PC-3 (cell line): ENCODE data around the gene ARHGEF26. TPM values are rescaled to one million over a fixed set of nuclear protein-coding genes. Genes with fewer than 3 reads are reported as not detected.

Experiments
- ATAC-seq: fragments of 200-7000 bp; cut with Tn5 transposase; 2 replicates; pipeline ENCODE4 v1.9.1; 2020; ENCODE audit warnings: mild to moderate bottlenecking, moderate library complexity
- BruUV-seq: library from RNA; stranded (reverse); fragments of 400-500 nt; replicated peaks from 2 replicates; lab custom pipeline; 2021; lab: Mats Ljungman, UMichigan
- CTCF ChIA-PET: fragments of 300-600 bp; sonication (Branson Sonifier 250); formaldehyde crosslinking; loops from one replicate; lab custom pipeline; 2022; ENCODE audit warnings: antibody characterized with exemption; lab: Charles Lee
- POLR2A ChIA-PET: fragments of 300-600 bp; sonication (Branson Sonifier 250); formaldehyde crosslinking; loops from one replicate; lab custom pipeline; 2022; ENCODE audit warnings: antibody characterized with exemption; ENCODE audit not compliant: unreplicated experiment; lab: Charles Lee
- DNase-seq: peaks from one replicate; pipeline ENCODE4 v3.0.0-alpha.2; 2015
- H2AFZ ChIP-seq: fragments of 300-600 bp; sonication (generic); 2 replicates; pipeline ENCODE4 v1.6.0; 2016; ENCODE audit warnings: antibody characterized with exemption, low read length
- H3F3A ChIP-seq: fragments of 300-600 bp; sonication (generic); one replicate; pipeline ENCODE4 v1.6.0; 2017; ENCODE audit warnings: antibody characterized with exemption, low read length, control low read depth, mild to moderate bottlenecking; ENCODE audit not compliant: unreplicated experiment
- H3K27ac ChIP-seq: fragments of 300-600 bp; sonication (generic); 2 replicates; pipeline ENCODE4 v1.5.1; 2016; ENCODE audit warnings: mild to moderate bottlenecking, low read length
- H3K27me3 ChIP-seq: fragments of 300-600 bp; sonication (generic); 2 replicates; pipeline ENCODE4 v1.6.1; 2016; ENCODE audit warnings: low read length, mixed read lengths
- H3K36me3 ChIP-seq: fragments of 300-600 bp; sonication (generic); 2 replicates; pipeline ENCODE4 v1.6.1; 2016; ENCODE audit warnings: low read depth, mixed run types, low read length, mixed read lengths
- H3K4me1 ChIP-seq: fragments of 300-600 bp; sonication (generic); 2 replicates; pipeline ENCODE4 v1.5.1; 2016; ENCODE audit warnings: low read length; ENCODE audit not compliant: insufficient read depth
- H3K4me2 ChIP-seq: fragments of 300-600 bp; sonication (generic); 2 replicates; pipeline ENCODE4 v1.6.0; 2016; ENCODE audit warnings: low read length
- H3K4me3 ChIP-seq: fragments of 300-600 bp; sonication (generic); 2 replicates; pipeline ENCODE4 v1.5.1; 2016; ENCODE audit warnings: mild to moderate bottlenecking, low read length, mixed read lengths
- H3K79me2 ChIP-seq: fragments of 300-600 bp; sonication (generic); 2 replicates; pipeline ENCODE4 v1.6.1; 2017; ENCODE audit warnings: low read length, mixed read lengths
- H3K9ac ChIP-seq: fragments of 300-600 bp; sonication (generic); 2 replicates; pipeline ENCODE4 v1.6.0; 2016; ENCODE audit warnings: mild to moderate bottlenecking, low read length
- H3K9me2 ChIP-seq: fragments of 300-600 bp; sonication (generic); replicated peaks from 2 replicates; pipeline ENCODE4 v1.6.1; 2016; ENCODE audit warnings: mixed run types, low read length, mixed read lengths
- H3K9me3 ChIP-seq: fragments of 300-600 bp; sonication (generic); 2 replicates; pipeline ENCODE4 v1.6.1; 2016; ENCODE audit warnings: low read length, mixed read lengths
- H4K20me1 ChIP-seq: fragments of 300-600 bp; sonication (generic); 2 replicates; pipeline ENCODE4 v1.6.1; 2016; ENCODE audit warnings: low read length, mixed read lengths
- CTCF ChIP-seq: fragments of 300-600 bp; sonication (generic); conservative IDR thresholded peaks from 2 replicates; pipeline ENCODE4 v1.5.1; 2017; ENCODE audit warnings: antibody characterized with exemption, low read depth, mild to moderate bottlenecking, low read length
- EZH2 ChIP-seq: fragments of 300-600 bp; sonication (generic); IDR thresholded peaks from one replicate; pipeline ENCODE4 v1.6.1; 2017; ENCODE audit warnings: antibody characterized with exemption, mild to moderate bottlenecking, low read length; ENCODE audit not compliant: unreplicated experiment
- EZH2phosphoT487 ChIP-seq: fragments of 300-600 bp; sonication (generic); IDR thresholded peaks from 2 replicates; pipeline ENCODE4 v1.6.1; 2018; ENCODE audit warnings: mild to moderate bottlenecking, antibody characterized with exemption, low read length, borderline replicate concordance
- intact Hi-C: fragments of 100-400 bp; cut with micrococcal nuclease; formaldehyde crosslinking; loops from 2 replicates; pipeline ENCODE4 v1.9.0; 2023
- total RNA-seq: library from RNA; depleted of rRNA; stranded (reverse); fragments of >200 nt; gene quantifications from 2 replicates; pipeline ENCODE4 v1.2.3, GENCODE V29; 2014

Gene ARHGEF26
- total RNA-seq, 1 experiment from 2014 or later: 5.0 TPM

- POLR2A ChIA-PET: no interaction called here
- CTCF ChIA-PET: no interaction called here
- Histone ChIP-seq H3K27me3 (no peaks in the 10 kb centered on the region), H2AFZ (no peak overlapping the region), H3K9me2 (no peaks in the 10 kb centered on the region), H4K20me1 (no peaks in the 10 kb centered on the region), H3K9me3 (no peaks in the 10 kb centered on the region), H3K9ac (no peak overlapping the region), H3K79me2 (no peaks in the 10 kb centered on the region), H3K27ac (no peak overlapping the region), H3K36me3 (peaks cover 60% of the 10 kb centered on the region), H3K4me2 (no peak overlapping the region), H3K4me1 (no peaks in the 10 kb centered on the region), H3K4me3 (no peak overlapping the region), H3F3A (no peaks in the 10 kb centered on the region)
- no TSS peak for BruUV-seq
- DNase-seq (no peak), ATAC-seq (no peak)
- intact Hi-C loops: no loop called here
- no peak for TF ChIP-seq EZH2
- no peak for TF ChIP-seq EZH2phosphoT487
- no peak for TF ChIP-seq CTCF
Measured at GRCh38 chr3:154273381-154273780, 152.2 kb downstream of the ARHGEF26 start.

GRCh38 chr3:154274348-154274747, 153.2 kb downstream of the ARHGEF26 start:
- H3K4me3 ChIP-seq: no peak overlapping the region
- no peaks in the 10 kb centered on the region for H3F3A ChIP-seq
- H3K36me3 ChIP-seq: peaks cover 68% of the 10 kb centered on the region
- H3K4me1 ChIP-seq: no peaks in the 10 kb centered on the region
- H3K9me3 ChIP-seq: no peaks in the 10 kb centered on the region
- H2AFZ ChIP-seq: no peak overlapping the region
- H3K27me3 ChIP-seq: no peaks in the 10 kb centered on the region
- ChIA-PET CTCF (no interaction called here), POLR2A (no interaction called here)
- TF ChIP-seq EZH2 (no peak), CTCF (no peak), EZH2phosphoT487 (no peak)
- H3K79me2 ChIP-seq: no peaks in the 10 kb centered on the region
- H3K9ac ChIP-seq: no peak overlapping the region
- no peaks in the 10 kb centered on the region for H3K9me2 ChIP-seq
- DNase-seq (no peak), ATAC-seq (no peak)
- H4K20me1 ChIP-seq: no peaks in the 10 kb centered on the region
- no peak overlapping the region for H3K27ac ChIP-seq
- intact Hi-C loops: no loop called here
- no peak overlapping the region for H3K4me2 ChIP-seq
- BruUV-seq: no TSS peak

- Histone ChIP-seq H3K27ac (no peak overlapping the region), H3K4me3 (no peak overlapping the region), H3K36me3 (peaks cover 69% of the 10 kb centered on the region), H2AFZ (no peak overlapping the region), H3K9me2 (no peaks in the 10 kb centered on the region), H3F3A (no peaks in the 10 kb centered on the region), H3K4me2 (no peak overlapping the region), H3K9me3 (no peaks in the 10 kb centered on the region), H3K27me3 (no peaks in the 10 kb centered on the region), H3K79me2 (no peaks in the 10 kb centered on the region), H3K9ac (no peak overlapping the region), H3K4me1 (no peaks in the 10 kb centered on the region), H4K20me1 (no peaks in the 10 kb centered on the region)
- no TSS peak for BruUV-seq
- no peak for DNase-seq
- CTCF ChIA-PET: no interaction called here
- TF ChIP-seq EZH2phosphoT487 (no peak), EZH2 (no peak), CTCF (no peak)
- no peak for ATAC-seq
- intact Hi-C loops: no loop called here
- POLR2A ChIA-PET: no interaction called here
Measured at GRCh38 chr3:154275292-154275691, 154.1 kb downstream of the ARHGEF26 start.
